Activated T-cell treated with anti-CD3 and anti-CD28 coated beads, Interleukin-2, amount 50 U/mL, for 4 hours (primary cell): Measurements from ENCODE around the gene UCP3. TPM values are rescaled to one million over a fixed set of nuclear protein-coding genes. Genes with fewer than 3 reads are reported as not detected.

ENCODE experiments used
- ATAC-seq, 2 donors: fragments of 200-7000 bp; cut with Tn5 transposase; one replicate each; pipeline ENCODE4 v1.10.0; 2021
- DNase-seq: peaks from one replicate; pipeline ENCODE4 v3.0.0-alpha.2; 2020
- H3K27me3 Mint-ChIP-seq: one replicate; pipeline ENCODE4 v1.8.0; 2021; ENCODE audit warnings: low read depth, mixed read lengths
- H3K36me3 Mint-ChIP-seq: one replicate; pipeline ENCODE4 v1.8.0; 2022; ENCODE audit warnings: mixed read lengths; ENCODE audit not compliant: insufficient read depth
- H3K4me1 Mint-ChIP-seq: one replicate; pipeline ENCODE4 v1.8.0; 2021; ENCODE audit warnings: low read depth, mixed read lengths
- H3K4me3 Mint-ChIP-seq: one replicate; pipeline ENCODE4 v1.8.0; 2021; ENCODE audit warnings: mild to moderate bottlenecking, moderate library complexity, mixed read lengths
- H3K9me3 Mint-ChIP-seq: one replicate; pipeline ENCODE4 v1.8.0; 2021; ENCODE audit warnings: mixed read lengths
- total RNA-seq, 3 donors: library from RNA; stranded (reverse); gene quantifications; one replicate each; pipeline ENCODE4 v1.2.1, GENCODE V29; 2021

Gene UCP3
- total RNA-seq, 3 donors from 2014 or later: 1.3 to 2.6 (median 1.7) TPM

- Mint-ChIP-seq H3K9me3 (no peaks in the 10 kb centered on the region), H3K4me1 (peaks cover 93% of the 10 kb centered on the region), H3K4me3 (peak overlapping the region; percentile 16), H3K27me3 (no peaks in the 10 kb centered on the region), H3K36me3 (peaks cover 3% of the 10 kb centered on the region)
- DNase-seq: no peak
- ATAC-seq: no peak
These were observed 1.7 kb upstream of the UCP3 start for GRCh38 chr11:74010306-74011300.

- no peak for DNase-seq
- Mint-ChIP-seq H3K4me1 (peaks cover 93% of the 10 kb centered on the region), H3K4me3 (peak overlapping the region; percentile 9), H3K9me3 (no peaks in the 10 kb centered on the region), H3K36me3 (no peaks in the 10 kb centered on the region), H3K27me3 (no peaks in the 10 kb centered on the region)
- ATAC-seq: no peak
These were observed 905 bp upstream of the UCP3 start for GRCh38 chr11:74009675-74010305.

GRCh38 chr11:74009230-74009547 lies 304 bp upstream of the UCP3 start:
- Mint-ChIP-seq H3K4me1 (peaks cover 93% of the 10 kb centered on the region), H3K9me3 (no peaks in the 10 kb centered on the region), H3K36me3 (no peaks in the 10 kb centered on the region), H3K4me3 (no peak overlapping the region), H3K27me3 (no peaks in the 10 kb centered on the region)
- DNase-seq (no peak), ATAC-seq (no peak)

GRCh38 chr11:74007691-74008372 lies 1.1 kb downstream of the UCP3 start:
- H3K36me3 Mint-ChIP-seq: peaks cover 8% of the 10 kb centered on the region
- ATAC-seq: no peak
- H3K4me3 Mint-ChIP-seq: no peak overlapping the region
- peaks cover 91% of the 10 kb centered on the region for H3K4me1 Mint-ChIP-seq
- no peaks in the 10 kb centered on the region for H3K9me3 Mint-ChIP-seq
- DNase-seq: no peak
- H3K27me3 Mint-ChIP-seq: no peaks in the 10 kb centered on the region

GRCh38 chr11:74006743-74007304 lies 2.1 kb downstream of the UCP3 start:
- ATAC-seq (no peak), DNase-seq (no peak)
- H3K36me3 Mint-ChIP-seq: peaks cover 13% of the 10 kb centered on the region
- H3K4me3 Mint-ChIP-seq: no peak overlapping the region
- H3K9me3 Mint-ChIP-seq: no peaks in the 10 kb centered on the region
- H3K4me1 Mint-ChIP-seq: peaks cover 86% of the 10 kb centered on the region
- H3K27me3 Mint-ChIP-seq: no peaks in the 10 kb centered on the region

DNA sequence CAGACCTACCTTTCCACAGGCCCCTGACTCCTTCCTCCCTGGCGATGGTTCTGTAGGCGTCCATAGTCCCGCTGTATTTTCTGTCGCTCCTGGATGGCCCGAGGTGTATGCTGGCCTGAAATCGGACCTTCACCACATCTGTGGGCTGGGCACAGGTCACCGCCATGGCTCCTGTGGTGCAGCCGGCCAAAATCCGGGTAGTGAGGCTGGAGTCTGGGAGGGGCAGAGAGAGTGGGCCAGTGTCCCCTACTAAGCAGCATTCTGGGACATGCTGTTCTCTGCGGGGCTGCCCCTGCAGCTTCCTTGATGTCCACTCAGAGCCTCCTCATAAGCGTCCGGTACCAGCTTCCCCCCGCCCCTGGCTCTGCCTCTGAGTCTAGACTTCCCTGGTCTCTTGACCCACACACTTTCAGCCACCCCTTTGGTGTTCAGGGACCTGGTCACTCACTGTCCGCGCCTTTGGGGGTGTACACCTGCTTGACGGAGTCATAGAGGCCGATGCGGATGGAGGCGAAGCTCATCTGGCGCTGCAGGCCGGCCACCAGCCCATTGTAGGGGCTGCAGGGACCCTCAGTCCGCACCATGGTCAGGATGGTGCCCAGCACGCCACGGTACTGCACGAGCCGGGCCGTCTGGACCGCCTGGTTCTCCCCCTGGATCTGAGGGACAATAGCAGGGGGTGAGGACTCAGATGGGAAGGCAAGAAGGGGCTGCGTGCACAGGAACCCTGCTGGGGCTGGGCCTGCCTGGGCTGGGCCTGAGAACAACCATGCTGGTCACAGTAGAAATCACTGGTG lies 3.0 kb downstream of the UCP3 start:
- H3K9me3 Mint-ChIP-seq: no peaks in the 10 kb centered on the region
- ATAC-seq: no peak
- H3K4me3 Mint-ChIP-seq: no peak overlapping the region

GRCh38 chr11:74004759-74005615 lies 3.9 kb downstream of the UCP3 start:
- Mint-ChIP-seq H3K4me3 (peak overlapping the region; percentile 60), H3K36me3 (peaks cover 21% of the 10 kb centered on the region), H3K27me3 (no peaks in the 10 kb centered on the region), H3K9me3 (no peaks in the 10 kb centered on the region), H3K4me1 (peaks cover 78% of the 10 kb centered on the region)
- DNase-seq (peak; percentile 75), ATAC-seq (peak; percentile 97 to 99)

More for the DNA sequence above, 3.0 kb downstream of the UCP3 start:
- Mint-ChIP-seq H3K27me3 (no peaks in the 10 kb centered on the region), H3K36me3 (peaks cover 18% of the 10 kb centered on the region), H3K4me1 (peaks cover 81% of the 10 kb centered on the region)
- no peak for DNase-seq

DNA sequence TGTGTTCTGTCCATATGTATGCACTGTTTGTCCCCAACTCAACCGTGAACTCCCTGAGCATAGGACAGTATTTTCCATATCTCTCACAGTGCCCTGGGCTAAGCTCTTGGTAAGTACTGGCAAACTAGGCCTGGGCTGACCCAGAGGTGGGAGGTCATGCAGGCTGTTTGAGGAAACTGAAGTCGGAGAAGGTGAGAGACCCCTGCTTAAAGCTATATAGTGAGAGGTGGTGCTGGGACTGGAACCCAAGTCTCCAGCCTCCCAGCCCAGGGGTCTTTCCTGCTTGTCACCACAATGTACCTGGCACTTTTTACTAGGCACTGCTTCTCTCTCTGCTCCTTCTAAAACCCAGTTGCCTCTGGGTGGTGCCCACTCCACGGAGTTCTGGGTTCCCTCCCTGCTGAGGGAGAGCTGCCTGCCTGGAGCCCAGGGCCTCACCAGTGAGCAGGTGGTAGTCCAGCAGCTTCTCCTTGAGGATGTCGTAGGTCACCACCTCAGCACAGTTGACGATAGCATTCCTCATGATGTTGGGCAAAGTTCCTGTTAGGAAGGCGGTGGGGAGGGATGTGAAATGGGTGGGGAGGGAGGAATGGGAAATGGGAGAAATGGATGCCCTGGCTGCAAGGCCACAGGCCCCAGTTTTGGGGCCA lies 4.7 kb downstream of the UCP3 start:
- ATAC-seq (no peak), DNase-seq (no peak)
- peaks cover 21% of the 10 kb centered on the region for H3K36me3 Mint-ChIP-seq
- H3K4me1 Mint-ChIP-seq: peaks cover 79% of the 10 kb centered on the region
- H3K9me3 Mint-ChIP-seq: no peaks in the 10 kb centered on the region
- no peak overlapping the region for H3K4me3 Mint-ChIP-seq
- no peaks in the 10 kb centered on the region for H3K27me3 Mint-ChIP-seq

DNA sequence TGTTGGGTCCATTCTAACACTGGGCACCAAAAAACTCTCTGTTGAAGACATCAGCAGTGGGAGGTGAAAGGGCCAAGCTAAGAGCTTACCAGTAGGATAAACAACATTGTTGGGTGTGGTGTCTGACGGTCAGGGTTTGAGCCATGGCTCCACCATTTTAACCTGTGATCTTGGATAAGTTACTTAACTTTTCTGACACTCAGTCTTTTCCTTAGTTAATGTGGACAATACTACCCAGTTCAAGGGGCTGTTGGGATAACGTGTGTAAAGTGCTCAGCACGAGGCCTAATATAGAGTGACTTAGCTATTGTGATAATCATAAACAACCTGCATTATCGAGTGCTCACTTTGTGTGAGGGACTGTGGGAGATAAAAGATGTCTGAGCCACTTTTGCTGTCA lies 6.1 kb downstream of the UCP3 start:
- no peak for ATAC-seq

GRCh38 chr11:74001822-74002286 lies 7.0 kb downstream of the UCP3 start:
- Mint-ChIP-seq H3K36me3 (peaks cover 21% of the 10 kb centered on the region), H3K27me3 (no peaks in the 10 kb centered on the region), H3K9me3 (no peaks in the 10 kb centered on the region), H3K4me3 (no peak overlapping the region), H3K4me1 (peaks cover 74% of the 10 kb centered on the region)
- DNase-seq: no peak
- ATAC-seq: no peak

More for the DNA sequence above, 6.1 kb downstream of the UCP3 start:
- Mint-ChIP-seq H3K4me3 (no peak overlapping the region), H3K36me3 (peaks cover 21% of the 10 kb centered on the region), H3K27me3 (no peaks in the 10 kb centered on the region), H3K4me1 (peaks cover 73% of the 10 kb centered on the region), H3K9me3 (no peaks in the 10 kb centered on the region)
- DNase-seq: no peak

- Mint-ChIP-seq H3K4me1 (peaks cover 74% of the 10 kb centered on the region), H3K4me3 (no peak overlapping the region), H3K36me3 (peaks cover 21% of the 10 kb centered on the region), H3K27me3 (no peaks in the 10 kb centered on the region), H3K9me3 (no peaks in the 10 kb centered on the region)
- ATAC-seq (no peak), DNase-seq (no peak)
These were observed 8.4 kb downstream of the UCP3 start for GRCh38 chr11:74000307-74001133.
